ENCODE results near the gene ACD.

Gene ACD

GRCh38 chr16:67675579-67675935, 15.5 kb upstream of the ACD start:
- DNase-seq, result no peak

GRCh38 chr16:67674851-67675578, 15.0 kb upstream of the ACD start:
- DNase-seq, result no peak

GRCh38 chr16:67673712-67674580, 13.9 kb upstream of the ACD start:
- DNase-seq, result no peak

- peak; percentile 70 for DNase-seq
Measured at GRCh38 chr16:67672739-67673662, 12.9 kb upstream of the ACD start.

- no peak for DNase-seq
Measured at GRCh38 chr16:67672306-67672705, 12.2 kb upstream of the ACD start.

- DNase-seq, result no peak
Measured at GRCh38 chr16:67669499-67670101, 9.5 kb upstream of the ACD start.

GRCh38 chr16:67668495-67669157, 8.6 kb upstream of the ACD start:
- DNase-seq, result peak; percentile 62

- peak; percentile 86 for DNase-seq
Measured at GRCh38 chr16:67667817-67668494, 7.9 kb upstream of the ACD start.

GRCh38 chr16:67667453-67667816, 7.4 kb upstream of the ACD start:
- no peak for DNase-seq

GRCh38 chr16:67666559-67667452, 6.7 kb upstream of the ACD start, which contains the start of the genes C16orf86 and ENKD1:
Gene C16orf86, plus strand, starts transcription at chr16:67666814. Its CDS starts 157 bp downstream, at chr16:67666971.
Gene ENKD1, minus strand, starts transcription at chr16:67666750. Its CDS starts 308 bp downstream, at chr16:67666442.
- peak; percentile 90 for DNase-seq

- no peak for DNase-seq
Measured at GRCh38 chr16:67666032-67666551, 6.0 kb upstream of the ACD start.

- no peak for DNase-seq
Measured at GRCh38 chr16:67665598-67665997, 5.5 kb upstream of the ACD start.

GRCh38 chr16:67664871-67665270, 4.8 kb upstream of the ACD start:
- DNase-seq, result no peak

- no peak for DNase-seq
Measured at GRCh38 chr16:67664258-67664657, 4.2 kb upstream of the ACD start.

GRCh38 chr16:67663877-67664222, 3.8 kb upstream of the ACD start:
- DNase-seq, result no peak

GRCh38 chr16:67663151-67663876, 3.3 kb upstream of the ACD start:
- DNase-seq, result peak; percentile 79

- DNase-seq, result no peak
Measured at GRCh38 chr16:67662653-67663010, 2.6 kb upstream of the ACD start.

- no peak for DNase-seq
Measured at GRCh38 chr16:67661886-67662652, 2.0 kb upstream of the ACD start.

Measured in activated CD8-positive, alpha-beta memory T cell treated with anti-CD3 and anti-CD28 coated beads, Interleukin-2, amount 50 U/mL, for 48 hours (primary cell).